A549 (cell line): ENCODE data around the gene GALNT14. TPM values are rescaled to one million over a fixed set of nuclear protein-coding genes. Genes with fewer than 3 reads are reported as not detected.

Source experiments
- ATAC-seq, 2 experiments: fragments of 200-7000 bp in 1 of 2; fragments of >200 bp in 1 of 2; cut with Nextera tagmentation in 1 of 2; cut with Tn5 transposase in 1 of 2; 3 replicates each; pipeline versions ENCODE4 v1.8.0 to v1.9.1; 2018 to 2020; ENCODE audit warnings: mild to moderate bottlenecking in 1 of 2, moderate library complexity in 1 of 2
- CTCF ChIA-PET: fragments of 300-600 bp; sonication (Branson Sonifier 250); formaldehyde crosslinking; extraction: SDS; loops from one replicate; lab custom pipeline; 2021; ENCODE audit warnings: antibody characterized with exemption, inconsistent platforms; lab: Yijun Ruan, JAX
- POLR2A ChIA-PET: fragments of 350-600 bp; formaldehyde crosslinking; extraction: SDS; loops from one replicate; lab custom pipeline; 2021; ENCODE audit warnings: antibody characterized with exemption, inconsistent platforms; lab: Yijun Ruan, JAX
- DNase-seq, 2 experiments: peaks; one replicate each; pipeline versions ENCODE4 v3.0.0 to v3.0.0-alpha.2; 2011 to 2016; ENCODE audit warnings: low read depth in 1 of 2, low spot score in 1 of 2
- FAIRE-seq: peaks from 2 replicates; lab custom pipeline; 2011; peaks lifted over from hg19 to GRCh38; lab: Jason Lieb, UNC
- H3K27ac ChIP-seq, 2 experiments: fragments of >200 bp; sonication (Bioruptor Twin); formaldehyde crosslinking; 3 replicates each; pipeline ENCODE4 v1.5.1; 2016 to 2017
- H3K4me1 ChIP-seq: fragments of >200 bp; sonication (Bioruptor Twin); formaldehyde crosslinking; 3 replicates; pipeline ENCODE4 v1.6.1; 2016
- H3K4me2 ChIP-seq: fragments of >200 bp; sonication (Bioruptor Twin); formaldehyde crosslinking; 3 replicates; pipeline ENCODE4 v1.6.1; 2016
- H3K4me3 ChIP-seq: fragments of >200 bp; sonication (Bioruptor Twin); formaldehyde crosslinking; 3 replicates; pipeline ENCODE4 v1.5.1; 2016
- H3K9me3 ChIP-seq: fragments of >200 bp; sonication (Bioruptor Twin); formaldehyde crosslinking; 3 replicates; pipeline ENCODE4 v1.6.1; 2016
- CBX8 ChIP-seq: fragments of 200-600 bp; sonication (generic); IDR thresholded peaks from 2 replicates; pipeline ENCODE4 v1.6.1; 2016
- CEBPB ChIP-seq, 2 experiments: fragments of >200 bp in 1 of 2; sonication (Bioruptor Twin) in 1 of 2; formaldehyde crosslinking in 1 of 2; IDR thresholded peaks; 2 replicates each; pipeline ENCODE4 v1.6.1; 2012 to 2016
- CHD4 ChIP-seq: fragments of 200-600 bp; sonication (generic); IDR thresholded peaks from 2 replicates; pipeline ENCODE4 v1.6.1; 2016; ENCODE audit warnings: antibody characterized with exemption, mild to moderate bottlenecking, borderline replicate concordance
- FOSL2 ChIP-seq, 2 experiments: fragments of 450-650 bp in 1 of 2; fragments of >200 bp in 1 of 2; sonication (Bioruptor Twin) in 1 of 2; formaldehyde crosslinking; IDR thresholded peaks; 2 replicates each; pipeline versions ENCODE4 v1.5.0 to v1.6.1; 2016 to 2020; ENCODE audit warnings: mild to moderate bottlenecking in 1 of 2, moderate library complexity in 1 of 2
- HOXA7 ChIP-seq: fragments of 250-450 bp; sonication (Bioruptor Pico); IDR thresholded peaks from 2 replicates; pipeline ENCODE4 v1.5.0; 2020; ENCODE audit warnings: mild to moderate bottlenecking, moderate library complexity
- HOXB5 ChIP-seq: fragments of 250-450 bp; sonication (Bioruptor Pico); IDR thresholded peaks from 2 replicates; pipeline ENCODE4 v1.5.0; 2020; ENCODE audit warnings: mild to moderate bottlenecking, moderate library complexity
- KDM1A ChIP-seq: fragments of 200-600 bp; sonication (generic); IDR thresholded peaks from 2 replicates; pipeline ENCODE4 v1.6.1; 2016; ENCODE audit warnings: low read depth, mild to moderate bottlenecking
- PHF8 ChIP-seq: fragments of 200-600 bp; sonication (generic); IDR thresholded peaks from 2 replicates; pipeline ENCODE4 v1.6.1; 2016; ENCODE audit warnings: low read depth, mild to moderate bottlenecking, antibody characterized with exemption, moderate library complexity, borderline replicate concordance
- POLR2A ChIP-seq: IDR thresholded peaks from 2 replicates; pipeline ENCODE4 v1.6.1; 2012; ENCODE audit warnings: mild to moderate bottlenecking, low read length
- POLR2AphosphoS2 ChIP-seq: conservative IDR thresholded peaks from 2 replicates; pipeline ENCODE4 v1.6.1; 2012; ENCODE audit warnings: low read length, improper control_type of control experiment, inconsistent platforms
- RAD21 ChIP-seq, 2 experiments: fragments of >200 bp in 1 of 2; sonication (Bioruptor Twin) in 1 of 2; formaldehyde crosslinking in 1 of 2; IDR thresholded peaks in 1 of 2; conservative IDR thresholded peaks in 1 of 2; 2 replicates in 1 of 2; 3 replicates in 1 of 2; pipeline ENCODE4 v1.6.1; 2012 to 2018; ENCODE audit warnings: inconsistent platforms in 1 of 2
- RARB ChIP-seq: fragments of 250-450 bp; sonication (Bioruptor Pico); IDR thresholded peaks from 2 replicates; pipeline ENCODE4 v1.8.0; 2021; ENCODE audit warnings: mild to moderate bottlenecking, moderate library complexity
- RFX5 ChIP-seq: fragments of 450-650 bp; IDR thresholded peaks from 2 replicates; pipeline ENCODE4 v1.7.1; 2014; ENCODE audit warnings: antibody characterized with exemption, mild to moderate bottlenecking, moderate library complexity
- RNF2 ChIP-seq: fragments of 200-600 bp; sonication (generic); IDR thresholded peaks from 2 replicates; pipeline ENCODE4 v1.6.1; 2016; ENCODE audit warnings: low read depth, mild to moderate bottlenecking, antibody characterized with exemption, moderate library complexity, borderline replicate concordance
- SMC3 ChIP-seq: fragments of >200 bp; sonication (Bioruptor Twin); formaldehyde crosslinking; IDR thresholded peaks from 3 replicates; pipeline ENCODE4 v1.6.1; 2018; ENCODE audit warnings: inconsistent platforms
- ZNF302 ChIP-seq: fragments of 250-450 bp; sonication (Bioruptor Pico); IDR thresholded peaks from 2 replicates; pipeline ENCODE4 v1.9.0; 2021; ENCODE audit warnings: inconsistent platforms, mild to moderate bottlenecking, moderate library complexity
- WGBS: methylation state at CpG from one replicate; pipeline ENCODE4 v1.1.6; 2017; ENCODE audit errors: missing lambda C conversion rate; 5-methylcytosine and 5-hydroxymethylcytosine counted together
- polyA plus RNA-seq, 4 experiments: library from polyadenylated mRNA; depleted of rRNA in 3 of 4; stranded (reverse); fragments of >200 nt; fragmentation: RNase III in 1 of 4; extraction: RNeasy Plus Mini Kit Qiagen cat#74134 plus additional on column Dnase treatment in 1 of 4; gene quantifications; 2 replicates in 3 of 4; 3 replicates in 1 of 4; pipeline ENCODE4 v1.2.3, GENCODE V29; 2011 to 2017
- TF ChIP-seq, protein P1 (sequence below): IDR thresholded peaks from 2 replicates; pipeline ENCODE4 v1.6.1; 2012
- TF ChIP-seq, protein P2 (sequence below): fragments of 250-450 bp; sonication (Bioruptor Pico); IDR thresholded peaks from 2 replicates; pipeline ENCODE4 v1.5.0; 2021; ENCODE audit warnings: mild to moderate bottlenecking, moderate library complexity, borderline replicate concordance

GALNT14 gene
- polyA plus RNA-seq, 2 of the 4 experiments (the other 2 are of a cell fraction): 34.4 to 38.3 TPM

DNA sequence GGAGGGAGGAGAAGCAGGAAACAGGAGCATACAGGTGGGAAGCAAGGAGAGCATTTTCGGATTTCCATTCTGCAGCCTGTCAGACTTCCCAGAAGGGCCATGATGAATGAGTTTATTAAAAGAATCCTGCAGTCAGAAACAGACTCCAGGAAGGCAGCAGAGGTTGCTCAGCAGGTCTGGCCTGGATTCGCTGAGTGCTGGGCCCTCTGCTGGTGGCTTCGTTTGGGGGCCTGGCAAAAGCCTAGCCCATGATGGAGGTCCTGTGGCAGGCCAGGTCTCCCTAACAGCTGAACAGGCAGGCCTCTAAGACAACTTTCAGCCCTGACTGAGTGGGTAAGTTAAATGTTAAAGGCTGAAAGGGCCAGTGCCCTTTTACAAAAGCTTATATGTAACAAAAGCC, 222.8 kb downstream of the GALNT14 start:
- POLR2A ChIA-PET: no interaction called here
- H3K4me2 ChIP-seq: no peak overlapping the region
- TF ChIP-seq RAD21 (conservative IDR thresholded peaks at IDR 0.05 in 1 of 2, IDR thresholded peaks at IDR 0.05 in 1 of 2): peak in 1 of 2 experiments; percentile 32; a peak in 2 of 5 replicates
- TF ChIP-seq SMC3: no peak
- TF ChIP-seq, all 56 proteins: peak for 1
- Histone ChIP-seq H3K9me3 (no peaks in the 10 kb centered on the region), H3K27ac (no peak overlapping the region), H3K4me1 (peaks cover 6% of the 10 kb centered on the region), H3K4me3 (no peak overlapping the region)
- WGBS: 44% methylated on average over 3 of the region's 3 CpGs
- peak in 1 of 2 experiments; percentile 34 for DNase-seq
- FAIRE-seq: no peak
- CTCF ChIA-PET: interaction anchor here (0.7 to 1.3 kb wide), 2 partner anchors 28 to 204 kb away, joined by 3 read pairs; no protein-coding TSS in a partner anchor
- peak; percentile 64 to 90; a peak in 3 of 6 replicates for ATAC-seq

DNA sequence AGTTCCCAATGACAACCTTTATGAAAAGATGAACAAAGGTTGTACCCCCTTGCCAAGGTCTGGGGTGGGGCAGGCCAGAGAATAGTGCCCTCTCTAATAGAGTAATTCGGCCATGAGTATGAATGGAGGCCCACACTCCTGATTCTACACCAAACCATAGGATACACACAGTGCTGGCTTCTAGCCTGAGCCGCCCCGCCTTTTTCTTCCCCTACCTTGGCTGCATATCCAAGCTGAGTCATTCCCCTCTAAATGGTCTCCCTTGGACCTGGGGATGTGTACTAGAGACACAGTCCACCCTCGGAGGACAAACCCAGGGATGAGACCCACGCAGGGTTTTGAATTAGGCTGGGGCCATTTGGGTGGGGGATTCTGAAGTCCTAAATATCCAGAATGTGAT, 223.8 kb downstream of the GALNT14 start:
- Histone ChIP-seq H3K4me2 (no peak overlapping the region), H3K4me1 (peaks cover 6% of the 10 kb centered on the region), H3K27ac (no peak overlapping the region), H3K9me3 (no peaks in the 10 kb centered on the region), H3K4me3 (no peak overlapping the region)
- POLR2A ChIA-PET: no interaction called here
- FAIRE-seq (no peak), DNase-seq (no peak), ATAC-seq (0 out of 6 replicates have a peak, but pooled peaks of 1 of the 2 experiments have one; percentile 17)
- 90% methylated on average over 5 of the region's 5 CpGs for WGBS
- CTCF ChIA-PET: interaction anchor here (0.7 to 0.9 kb wide), 2 partner anchors 69 to 255 kb away, joined by 3 read pairs; no protein-coding TSS in a partner anchor
- no peak for TF ChIP-seq POLR2AphosphoS2
- no peak for TF ChIP-seq KDM1A
- TF ChIP-seq, all 56 proteins: peak for 0

DNA sequence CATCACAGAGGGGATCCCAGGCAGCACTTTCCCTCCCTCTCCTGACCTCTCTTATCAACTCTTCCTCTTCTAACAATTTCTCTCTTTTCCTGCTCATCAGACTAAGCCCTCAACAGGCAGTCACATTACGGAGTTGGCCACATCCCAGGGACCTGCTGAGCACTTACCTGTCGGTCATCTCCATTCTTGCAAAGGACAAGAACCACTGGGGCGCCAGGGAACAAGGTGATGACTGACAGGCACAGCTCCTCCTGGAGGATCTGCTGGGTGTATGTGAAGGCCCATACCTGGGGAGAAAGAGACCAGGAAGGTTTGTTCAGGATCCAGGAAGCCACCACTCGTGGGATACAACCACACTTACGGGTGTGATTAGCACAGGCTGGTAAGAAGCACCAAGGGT, 226.2 kb downstream of the GALNT14 start:
- DNase-seq (no peak), FAIRE-seq (no peak), ATAC-seq (no peak)
- Histone ChIP-seq H3K4me2 (no peak overlapping the region), H3K27ac (no peak overlapping the region), H3K4me1 (peaks cover 6% of the 10 kb centered on the region), H3K4me3 (no peak overlapping the region), H3K9me3 (no peaks in the 10 kb centered on the region)
- TF ChIP-seq CHD4 (no peak), KDM1A (no peak), RNF2 (no peak), CEBPB (IDR thresholded peaks at IDR 0.05) (no peak), FOSL2 (IDR thresholded peaks at IDR 0.05) (no peak), FOSL2 (CRISPR knock-in tag; IDR thresholded peaks at IDR 0.05) (no peak), POLR2A (no peak), CBX8 (no peak), PHF8 (no peak), POLR2AphosphoS2 (no peak), HOXA7 (CRISPR knock-in tag) (no peak), HOXB5 (CRISPR knock-in tag) (no peak)
- TF ChIP-seq, protein P1, sequence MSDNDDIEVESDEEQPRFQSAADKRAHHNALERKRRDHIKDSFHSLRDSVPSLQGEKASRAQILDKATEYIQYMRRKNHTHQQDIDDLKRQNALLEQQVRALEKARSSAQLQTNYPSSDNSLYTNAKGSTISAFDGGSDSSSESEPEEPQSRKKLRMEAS: no peak
- TF ChIP-seq, protein P2, sequence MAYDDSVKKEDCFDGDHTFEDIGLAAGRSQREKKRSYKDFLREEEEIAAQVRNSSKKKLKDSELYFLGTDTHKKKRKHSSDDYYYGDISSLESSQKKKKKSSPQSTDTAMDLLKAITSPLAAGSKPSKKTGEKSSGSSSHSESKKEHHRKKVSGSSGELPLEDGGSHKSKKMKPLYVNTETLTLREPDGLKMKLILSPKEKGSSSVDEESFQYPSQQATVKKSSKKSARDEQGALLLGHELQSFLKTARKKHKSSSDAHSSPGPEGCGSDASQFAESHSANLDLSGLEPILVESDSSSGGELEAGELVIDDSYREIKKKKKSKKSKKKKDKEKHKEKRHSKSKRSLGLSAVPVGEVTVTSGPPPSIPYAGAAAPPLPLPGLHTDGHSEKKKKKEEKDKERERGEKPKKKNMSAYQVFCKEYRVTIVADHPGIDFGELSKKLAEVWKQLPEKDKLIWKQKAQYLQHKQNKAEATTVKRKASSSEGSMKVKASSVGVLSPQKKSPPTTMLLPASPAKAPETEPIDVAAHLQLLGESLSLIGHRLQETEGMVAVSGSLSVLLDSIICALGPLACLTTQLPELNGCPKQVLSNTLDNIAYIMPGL (CRISPR knock-in tag): no peak
- CTCF ChIA-PET: no interaction called here
- POLR2A ChIA-PET: no interaction called here
- WGBS: 85% methylated on average over 5 of the region's 5 CpGs

DNA sequence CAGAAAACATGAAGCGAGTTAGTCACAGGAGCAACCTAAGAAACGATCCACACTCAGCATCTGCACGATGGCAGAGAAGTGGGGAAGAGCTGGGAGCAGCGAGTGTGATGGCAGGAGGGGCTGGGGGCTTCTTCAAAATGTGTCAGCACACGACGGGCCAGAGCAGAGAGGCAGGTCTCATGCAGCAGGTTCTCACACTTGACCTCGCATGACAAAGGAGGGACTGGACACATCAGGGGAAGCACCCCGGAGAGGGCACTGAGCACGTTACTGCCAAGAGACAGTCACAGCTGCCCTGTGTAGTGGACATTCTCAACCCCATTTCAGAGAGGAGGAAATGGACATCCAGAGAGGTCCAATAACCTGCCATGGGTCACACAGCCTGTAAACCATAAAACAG, 226.9 kb downstream of the GALNT14 start:
- Histone ChIP-seq H3K9me3 (no peaks in the 10 kb centered on the region), H3K27ac (no peak overlapping the region), H3K4me3 (no peak overlapping the region), H3K4me1 (peaks cover 6% of the 10 kb centered on the region), H3K4me2 (no peak overlapping the region)
- no peak for DNase-seq
- POLR2A ChIA-PET: no interaction called here
- TF ChIP-seq RARB: no peak
- TF ChIP-seq CHD4: no peak
- no peak for TF ChIP-seq ZNF302 (CRISPR knock-in tag)
- no peak for TF ChIP-seq PHF8
- no peak for TF ChIP-seq RFX5
- TF ChIP-seq HOXA7 (CRISPR knock-in tag): no peak
- 0 out of 6 replicates have a peak, but pooled peaks of 1 of the 2 experiments have one; percentile 24 for ATAC-seq
- FAIRE-seq: no peak
- 79% methylated on average over 9 of the region's 9 CpGs for WGBS
- CTCF ChIA-PET: no interaction called here
